Thoracic aorta (tissue), 2 donors: ENCODE measurements around the gene STON2. TPM values are rescaled to one million over a fixed set of nuclear protein-coding genes. Genes with fewer than 3 reads are reported as not detected.

Experiments
- ATAC-seq: fragments of 150-250 bp; one replicate; pipeline ENCODE4 v1.8.0; 2017; ENCODE audit warnings: low read depth; ENCODE audit not compliant: insufficient number of reproducible peaks, low FRiP score
- DNase-seq: peaks from one replicate; pipeline ENCODE4 v3.0.0-alpha.2; 2020; ENCODE audit warnings: low spot score
- H3K27ac ChIP-seq, 2 donors: fragments of 200-600 bp; sonication (generic); 1 replicate in 1 of 2; 2 replicates in 1 of 2; pipeline ENCODE4 v1.5.1; 2016; ENCODE audit warnings: mild to moderate bottlenecking in 2 of 2, moderate library complexity in 2 of 2
- H3K27me3 ChIP-seq: fragments of 200-600 bp; sonication (generic); replicated peaks from 2 replicates; pipeline ENCODE4 v1.6.0; 2016; ENCODE audit warnings: mild to moderate bottlenecking; ENCODE audit not compliant: insufficient read depth
- H3K36me3 ChIP-seq: fragments of 200-600 bp; sonication (generic); one replicate; pipeline ENCODE4 v1.5.1; 2016
- H3K4me1 ChIP-seq, 2 donors: fragments of 200-600 bp; sonication (generic); 1 replicate in 1 of 2; 2 replicates in 1 of 2; pipeline versions ENCODE4 v1.5.1 to v1.6.0; 2016; ENCODE audit warnings: low read depth in 2 of 2, mild to moderate bottlenecking in 1 of 2; ENCODE audit not compliant: control insufficient read depth in 1 of 2
- H3K4me3 ChIP-seq: fragments of 200-600 bp; sonication (generic); 2 replicates; pipeline ENCODE4 v1.5.1; 2016; ENCODE audit warnings: mild to moderate bottlenecking
- H3K9me3 ChIP-seq: fragments of 200-600 bp; sonication (generic); 2 replicates; pipeline ENCODE4 v1.5.1; 2016
- total RNA-seq, 2 donors: library from RNA; depleted of rRNA; stranded (reverse); fragments of >200 nt; gene quantifications; one replicate each; pipeline versions ENCODE4 v1.1.0 to v1.2.3, GENCODE V29; 2016
- TF ChIP-seq, protein P1 (sequence below): fragments of 200-600 bp; sonication (generic); IDR thresholded peaks from one replicate; pipeline ENCODE4 v1.5.1; 2019; ENCODE audit warnings: antibody characterized with exemption

STON2 gene
- total RNA-seq, 2 donors from 2014 or later, result 8.1 to 10.4 TPM

DNA sequence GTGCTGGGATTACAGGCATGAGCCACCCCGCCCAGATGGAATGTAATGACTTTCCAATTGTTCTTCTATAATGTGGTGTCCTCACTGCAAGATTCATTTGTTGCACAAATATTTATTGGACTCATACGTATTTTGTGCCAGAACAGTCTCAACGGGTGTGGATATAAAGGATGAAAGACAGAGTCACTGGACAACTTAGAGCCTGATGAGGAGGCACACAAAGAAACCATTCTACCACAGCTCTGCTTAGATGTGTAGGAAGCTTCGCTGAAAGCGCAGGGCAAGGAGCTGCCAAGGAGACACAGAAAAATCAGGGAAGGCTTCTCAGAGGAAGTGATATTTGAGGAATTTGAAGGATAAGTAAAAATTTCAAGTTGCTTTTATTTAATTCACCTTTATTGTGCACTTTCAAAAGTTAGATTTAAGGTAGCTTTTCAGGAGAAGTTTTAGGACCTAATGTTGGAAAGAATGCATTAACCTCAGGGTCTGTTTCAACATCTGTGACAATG, 41.6 kb upstream of the STON2 start:
- ATAC-seq (no peak), DNase-seq (no peak)
- Histone ChIP-seq H3K4me1 (peaks cover 0 to 4% of the 10 kb centered on the region in 2 donors), H3K9me3 (no peaks in the 10 kb centered on the region), H3K36me3 (no peaks in the 10 kb centered on the region), H3K4me3 (no peak overlapping the region), H3K27ac (no peak overlapping the region), H3K27me3 (no peaks in the 10 kb centered on the region)
- TF ChIP-seq, protein P1, sequence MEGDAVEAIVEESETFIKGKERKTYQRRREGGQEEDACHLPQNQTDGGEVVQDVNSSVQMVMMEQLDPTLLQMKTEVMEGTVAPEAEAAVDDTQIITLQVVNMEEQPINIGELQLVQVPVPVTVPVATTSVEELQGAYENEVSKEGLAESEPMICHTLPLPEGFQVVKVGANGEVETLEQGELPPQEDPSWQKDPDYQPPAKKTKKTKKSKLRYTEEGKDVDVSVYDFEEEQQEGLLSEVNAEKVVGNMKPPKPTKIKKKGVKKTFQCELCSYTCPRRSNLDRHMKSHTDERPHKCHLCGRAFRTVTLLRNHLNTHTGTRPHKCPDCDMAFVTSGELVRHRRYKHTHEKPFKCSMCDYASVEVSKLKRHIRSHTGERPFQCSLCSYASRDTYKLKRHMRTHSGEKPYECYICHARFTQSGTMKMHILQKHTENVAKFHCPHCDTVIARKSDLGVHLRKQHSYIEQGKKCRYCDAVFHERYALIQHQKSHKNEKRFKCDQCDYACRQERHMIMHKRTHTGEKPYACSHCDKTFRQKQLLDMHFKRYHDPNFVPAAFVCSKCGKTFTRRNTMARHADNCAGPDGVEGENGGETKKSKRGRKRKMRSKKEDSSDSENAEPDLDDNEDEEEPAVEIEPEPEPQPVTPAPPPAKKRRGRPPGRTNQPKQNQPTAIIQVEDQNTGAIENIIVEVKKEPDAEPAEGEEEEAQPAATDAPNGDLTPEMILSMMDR, result no peak

DNA sequence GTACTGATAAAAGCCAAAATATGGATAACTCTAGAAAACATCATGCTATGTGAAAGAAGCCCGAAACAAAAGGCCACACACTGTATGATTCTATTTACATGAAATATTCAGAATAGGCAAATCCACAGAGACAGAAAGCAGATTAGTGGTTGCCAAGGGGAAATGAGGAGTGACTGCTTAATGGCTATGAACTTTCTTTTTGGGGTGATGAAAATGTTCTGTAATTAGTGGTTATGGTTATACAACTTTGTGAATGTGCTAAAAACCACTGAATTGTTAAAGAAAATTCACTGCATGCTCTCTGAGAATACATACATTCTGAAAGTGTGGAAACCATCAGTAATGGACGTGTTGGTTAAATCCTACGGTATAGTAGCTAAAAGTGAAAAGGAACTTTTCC, 39.9 kb upstream of the STON2 start:
- H3K4me1 ChIP-seq, result peaks cover 0 to 16% of the 10 kb centered on the region in 2 donors
- no peaks in the 10 kb centered on the region for H3K36me3 ChIP-seq
- TF ChIP-seq, protein P1, result no peak
- H3K4me3 ChIP-seq, result no peak overlapping the region
- no peaks in the 10 kb centered on the region for H3K9me3 ChIP-seq
- DNase-seq, result no peak
- no peak for ATAC-seq
- no peak overlapping the region for H3K27ac ChIP-seq
- H3K27me3 ChIP-seq, result no peaks in the 10 kb centered on the region

GRCh38 chr14:81437244-81437643, 37.1 kb upstream of the STON2 start:
- Histone ChIP-seq H3K27ac (no peak overlapping the region), H3K4me1 (peaks cover 0 to 18% of the 10 kb centered on the region in 2 donors), H3K27me3 (no peaks in the 10 kb centered on the region), H3K4me3 (no peak overlapping the region), H3K9me3 (no peaks in the 10 kb centered on the region), H3K36me3 (no peaks in the 10 kb centered on the region)
- no peak for DNase-seq
- ATAC-seq, result no peak
- TF ChIP-seq, protein P1, result no peak

DNA sequence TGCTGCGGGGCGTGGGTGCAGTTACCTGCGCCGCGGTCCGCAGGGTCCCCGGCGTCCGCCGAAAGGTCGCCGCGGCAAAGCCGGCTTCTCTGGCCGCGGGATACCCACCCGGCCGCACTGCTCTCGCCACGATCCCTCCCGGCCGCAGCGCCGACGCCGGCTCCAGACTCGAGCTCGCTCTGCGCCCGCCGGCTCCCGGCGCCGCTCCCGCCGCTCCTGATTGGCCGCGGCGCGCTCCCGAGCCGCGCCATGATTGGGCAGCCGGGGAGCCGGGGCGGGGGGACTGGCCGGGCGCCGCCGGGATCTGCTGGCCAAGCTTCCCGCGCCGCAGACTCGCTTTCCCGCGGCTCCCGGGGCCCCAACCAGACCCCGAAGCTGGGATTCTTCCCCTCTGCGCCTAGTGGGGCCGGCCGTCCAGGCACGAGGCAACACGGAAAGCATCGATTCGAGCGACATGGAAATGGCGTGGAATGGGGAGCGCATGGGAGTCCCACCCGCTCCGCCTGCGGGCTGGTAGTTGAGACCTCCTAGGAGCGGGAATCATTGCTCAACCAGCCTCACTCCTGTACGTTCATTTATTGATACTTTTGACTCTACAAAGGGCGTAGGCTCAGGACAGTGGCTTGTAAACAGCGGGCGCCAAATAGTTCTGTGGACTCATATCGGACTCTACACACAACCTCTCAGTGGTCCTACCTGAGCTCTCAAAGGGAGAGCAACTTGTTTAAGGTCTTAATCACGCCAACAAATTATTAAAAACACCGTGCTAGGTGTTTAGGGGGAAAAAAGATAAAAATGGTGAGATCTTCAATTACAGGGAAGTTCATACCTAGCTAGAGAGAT, 36.4 kb upstream of the STON2 start:
- Histone ChIP-seq H3K4me3 (peak overlapping the region; percentile 71), H3K27ac (no peak overlapping the region), H3K27me3 (no peaks in the 10 kb centered on the region), H3K9me3 (no peaks in the 10 kb centered on the region), H3K4me1 (peaks cover 0 to 18% of the 10 kb centered on the region in 2 donors), H3K36me3 (no peaks in the 10 kb centered on the region)
- no peak for DNase-seq
- ATAC-seq, result no peak
- TF ChIP-seq, protein P1, result no peak

GRCh38 chr14:81435391-81436295, 35.5 kb upstream of the STON2 start:
- ATAC-seq, result no peak
- no peak overlapping the region for H3K27ac ChIP-seq
- peaks cover 0 to 18% of the 10 kb centered on the region in 2 donors for H3K4me1 ChIP-seq
- H3K4me3 ChIP-seq, result peak overlapping the region; percentile 71
- no peaks in the 10 kb centered on the region for H3K9me3 ChIP-seq
- no peaks in the 10 kb centered on the region for H3K36me3 ChIP-seq
- no peaks in the 10 kb centered on the region for H3K27me3 ChIP-seq
- DNase-seq, result no peak
- TF ChIP-seq, protein P1, result no peak
